ENCODE results near the gene ATG3. TPM values are rescaled to one million over a fixed set of nuclear protein-coding genes. Genes with fewer than 3 reads are reported as not detected.
A peak's percentile ranks its signal among the peaks of the same experiment; 100 is the strongest.
"Not testable (repeated sequence)": the region's sequence is repeated elsewhere in the genome, so short reads cannot be mapped to it uniquely, and the experiment has no call there.

The ATG3 gene
- total RNA-seq, 1 experiment from 2014 or later: 97.2 TPM

DNA sequence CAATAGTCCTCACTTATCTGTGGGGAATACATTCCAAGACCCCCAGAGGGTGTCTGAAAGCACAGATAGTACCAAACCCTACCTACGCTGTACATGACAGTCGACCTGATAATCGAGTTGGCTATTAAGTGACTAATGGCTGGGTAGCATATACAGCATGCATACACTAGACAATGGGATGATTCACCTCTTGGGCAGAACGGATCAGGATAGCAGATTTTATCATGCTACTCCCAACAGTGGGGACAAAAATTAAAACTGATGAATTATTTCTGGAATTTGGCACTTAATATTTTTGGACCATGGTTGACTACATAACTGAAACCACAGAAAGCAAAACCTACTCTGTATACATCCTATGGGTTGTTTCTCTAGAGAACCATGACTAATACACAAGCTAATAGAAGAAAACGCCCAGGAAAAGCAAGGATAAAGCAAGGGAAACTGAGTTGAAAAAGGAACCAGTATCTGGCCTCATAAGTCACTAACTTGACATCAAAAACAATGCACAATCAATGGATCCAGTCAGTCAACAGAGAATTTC lies 15.5 kb downstream of the ATG3 start:
- DNase-seq (ENCODE audit: unreplicated experiment): peak; percentile 9
- BruUV-seq (replicated peaks): no TSS peak
- peaks cover 14% of the 10 kb centered on the region for H3K4me1 Mint-ChIP-seq (ENCODE audit: insufficient read depth, unreplicated experiment)
- peaks cover 57% of the 10 kb centered on the region for H3K36me3 Mint-ChIP-seq (ENCODE audit: insufficient read depth, unreplicated experiment)
- H3K4me3 Mint-ChIP-seq (ENCODE audit: unreplicated experiment): no peak overlapping the region
- intact Hi-C loops (cut with micrococcal nuclease): no loop called here
- TF ChIP-seq, protein P1, sequence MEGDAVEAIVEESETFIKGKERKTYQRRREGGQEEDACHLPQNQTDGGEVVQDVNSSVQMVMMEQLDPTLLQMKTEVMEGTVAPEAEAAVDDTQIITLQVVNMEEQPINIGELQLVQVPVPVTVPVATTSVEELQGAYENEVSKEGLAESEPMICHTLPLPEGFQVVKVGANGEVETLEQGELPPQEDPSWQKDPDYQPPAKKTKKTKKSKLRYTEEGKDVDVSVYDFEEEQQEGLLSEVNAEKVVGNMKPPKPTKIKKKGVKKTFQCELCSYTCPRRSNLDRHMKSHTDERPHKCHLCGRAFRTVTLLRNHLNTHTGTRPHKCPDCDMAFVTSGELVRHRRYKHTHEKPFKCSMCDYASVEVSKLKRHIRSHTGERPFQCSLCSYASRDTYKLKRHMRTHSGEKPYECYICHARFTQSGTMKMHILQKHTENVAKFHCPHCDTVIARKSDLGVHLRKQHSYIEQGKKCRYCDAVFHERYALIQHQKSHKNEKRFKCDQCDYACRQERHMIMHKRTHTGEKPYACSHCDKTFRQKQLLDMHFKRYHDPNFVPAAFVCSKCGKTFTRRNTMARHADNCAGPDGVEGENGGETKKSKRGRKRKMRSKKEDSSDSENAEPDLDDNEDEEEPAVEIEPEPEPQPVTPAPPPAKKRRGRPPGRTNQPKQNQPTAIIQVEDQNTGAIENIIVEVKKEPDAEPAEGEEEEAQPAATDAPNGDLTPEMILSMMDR (IDR thresholded peaks at IDR 0.05; ENCODE audit: unreplicated experiment): no peak
- ChIA-PET CTCF (interaction anchor here (1.0 kb wide), 1 partner anchor 13 kb away, joined by 3 read pairs; no protein-coding TSS in a partner anchor), POLR2A (interaction anchor here (1.1 kb wide), 1 partner anchor 14 kb away, joined by 3 read pairs; no protein-coding TSS in a partner anchor)
- H3K27ac Mint-ChIP-seq (ENCODE audit: low read depth, unreplicated experiment): no peak overlapping the region
- no peaks in the 10 kb centered on the region for H3K27me3 Mint-ChIP-seq (ENCODE audit: insufficient read depth, unreplicated experiment)
- H3K9me3 Mint-ChIP-seq (ENCODE audit: unreplicated experiment): no peaks in the 10 kb centered on the region

DNA sequence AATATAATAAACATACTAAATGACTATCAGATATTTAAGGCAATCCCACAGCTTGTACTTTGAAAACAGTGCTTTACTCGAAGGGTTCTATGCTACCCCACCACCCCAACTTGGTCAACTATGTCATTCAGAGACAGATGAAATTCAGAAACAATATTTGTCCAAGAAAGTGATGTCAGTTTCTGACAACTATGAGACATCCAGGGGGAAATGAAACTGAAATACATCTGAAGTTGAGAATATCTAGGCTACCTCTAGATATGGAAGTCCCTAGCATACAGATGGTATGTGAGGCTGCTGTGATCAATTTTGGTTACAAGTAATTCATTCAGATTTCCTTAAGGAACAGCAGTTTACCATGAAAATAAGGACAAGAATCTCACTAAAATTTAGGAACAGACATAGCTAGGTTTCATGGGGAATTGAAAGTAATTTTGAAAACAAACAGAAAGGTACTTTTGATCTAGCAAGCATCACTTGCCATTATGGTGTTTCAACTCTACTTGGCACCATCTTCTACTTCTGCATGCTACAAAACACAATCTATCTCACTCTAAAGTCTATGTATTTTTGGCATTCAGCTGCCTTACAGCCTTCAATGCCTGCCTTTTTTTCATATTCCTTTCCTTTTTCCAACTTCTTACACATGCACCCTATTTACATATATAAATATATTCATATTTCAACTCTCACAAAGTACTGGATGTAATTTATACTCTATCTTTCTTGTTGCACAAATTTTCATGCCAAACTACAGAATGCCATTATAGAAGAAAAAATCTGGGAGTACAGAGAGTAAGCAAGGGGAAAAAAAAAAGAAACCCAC lies 21.7 kb downstream of the ATG3 start:
- no TSS peak for BruUV-seq (replicated peaks)
- CTCF ChIA-PET: interaction anchor here (0.6 to 1.3 kb wide), 2 partner anchors 246 to 988 kb away, joined by 3 read pairs; partner anchors contain the start of gene SLC9C1
- POLR2A ChIA-PET: no interaction called here
- no peaks in the 10 kb centered on the region for H3K9me3 Mint-ChIP-seq (ENCODE audit: unreplicated experiment)
- no peaks in the 10 kb centered on the region for H3K27me3 Mint-ChIP-seq (ENCODE audit: insufficient read depth, unreplicated experiment)
- H3K4me3 Mint-ChIP-seq (ENCODE audit: unreplicated experiment): no peak overlapping the region
- no peak overlapping the region for H3K27ac Mint-ChIP-seq (ENCODE audit: low read depth, unreplicated experiment)
- DNase-seq (ENCODE audit: unreplicated experiment): no peak
- intact Hi-C loops (cut with micrococcal nuclease): no loop called here
- peaks cover 5% of the 10 kb centered on the region for H3K4me1 Mint-ChIP-seq (ENCODE audit: insufficient read depth, unreplicated experiment)
- H3K36me3 Mint-ChIP-seq (ENCODE audit: insufficient read depth, unreplicated experiment): peaks cover 75% of the 10 kb centered on the region
- TF ChIP-seq, protein P1 (IDR thresholded peaks at IDR 0.05; ENCODE audit: unreplicated experiment): no peak

DNA sequence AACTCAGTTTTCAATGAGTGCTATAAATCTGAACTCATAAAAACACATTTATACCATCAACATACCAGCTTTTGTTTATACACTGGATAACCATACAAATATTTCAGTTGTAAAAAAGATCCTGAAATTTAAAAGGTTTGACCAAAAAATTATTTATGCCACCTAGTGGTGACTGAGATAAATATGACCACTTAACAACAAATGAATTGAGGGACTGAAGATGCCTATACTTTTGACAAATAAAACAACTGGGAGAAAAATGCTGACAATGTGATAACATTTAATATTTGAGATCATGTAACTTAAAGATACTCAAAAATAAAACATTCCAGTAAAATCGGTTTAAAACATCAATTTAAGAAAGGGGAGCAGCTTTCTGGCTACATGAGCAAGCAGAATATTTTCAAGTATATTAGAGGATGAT lies 30.4 kb downstream of the ATG3 start:
- peak; percentile 34 for DNase-seq (ENCODE audit: unreplicated experiment)
- intact Hi-C loops (cut with micrococcal nuclease): loop anchor here (1.0 kb wide), 3 partner anchors 238 to 419 kb away; no protein-coding TSS in a partner anchor
- no TSS peak for BruUV-seq (replicated peaks)
- TF ChIP-seq, protein P1 (IDR thresholded peaks at IDR 0.05; ENCODE audit: unreplicated experiment): peak; percentile 42
- no peaks in the 10 kb centered on the region for H3K4me1 Mint-ChIP-seq (ENCODE audit: insufficient read depth, unreplicated experiment)
- no peak overlapping the region for H3K27ac Mint-ChIP-seq (ENCODE audit: low read depth, unreplicated experiment)
- H3K27me3 Mint-ChIP-seq (ENCODE audit: insufficient read depth, unreplicated experiment): no peaks in the 10 kb centered on the region
- ChIA-PET POLR2A (interaction anchor here (0.9 to 1.4 kb wide), 2 partner anchors 31 to 238 kb away, joined by 5 to 7 read pairs; partner anchors contain the start of genes ATG3, SLC35A5 and SLC9C1), CTCF (interaction anchor here (0.6 to 1.4 kb wide), 12 partner anchors 10 to 420 kb away, joined by 3 to 10 read pairs (median 4); partner anchors contain the start of genes ATG3, SLC35A5 and SLC9C1)
- no peak overlapping the region for H3K4me3 Mint-ChIP-seq (ENCODE audit: unreplicated experiment)
- peaks cover 65% of the 10 kb centered on the region for H3K36me3 Mint-ChIP-seq (ENCODE audit: insufficient read depth, unreplicated experiment)
- no peaks in the 10 kb centered on the region for H3K9me3 Mint-ChIP-seq (ENCODE audit: unreplicated experiment)

DNA sequence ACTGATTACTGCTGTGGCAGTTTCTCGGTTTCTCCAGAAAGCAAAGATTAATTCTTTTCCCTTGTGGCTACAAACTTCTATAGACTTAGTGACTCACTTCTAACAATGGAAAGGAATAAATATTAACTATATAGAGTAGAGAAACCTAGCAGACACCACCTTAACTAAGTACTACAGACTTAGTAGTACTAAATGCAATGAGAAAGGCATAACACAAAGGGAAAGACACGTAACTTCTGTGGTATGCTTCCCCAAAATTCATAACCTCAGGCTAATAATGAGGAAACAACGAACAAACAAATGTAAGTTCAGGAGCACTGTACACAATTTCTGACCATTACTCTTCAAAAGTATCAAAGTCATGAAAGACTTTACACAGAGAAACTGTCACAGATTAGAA lies 31.2 kb downstream of the ATG3 start:
- Mint-ChIP-seq H3K27ac (ENCODE audit: low read depth, unreplicated experiment) (peak overlapping the region; percentile 39), H3K36me3 (ENCODE audit: insufficient read depth, unreplicated experiment) (peaks cover 61% of the 10 kb centered on the region), H3K4me3 (ENCODE audit: unreplicated experiment) (no peak overlapping the region), H3K9me3 (ENCODE audit: unreplicated experiment) (no peaks in the 10 kb centered on the region), H3K27me3 (ENCODE audit: insufficient read depth, unreplicated experiment) (no peaks in the 10 kb centered on the region), H3K4me1 (ENCODE audit: insufficient read depth, unreplicated experiment) (no peaks in the 10 kb centered on the region)
- BruUV-seq (replicated peaks): no TSS peak
- CTCF ChIA-PET: interaction anchor here (0.5 to 1.4 kb wide), 8 partner anchors 9 to 419 kb away, joined by 3 to 10 read pairs (median 6); partner anchors contain the start of genes ATG3, SLC35A5 and SLC9C1
- TF ChIP-seq, protein P1 (IDR thresholded peaks at IDR 0.05; ENCODE audit: unreplicated experiment): no peak
- POLR2A ChIA-PET: interaction anchor here (0.9 to 1.4 kb wide), 2 partner anchors 32 to 237 kb away, joined by 5 to 7 read pairs; partner anchors contain the start of genes ATG3, SLC35A5 and SLC9C1
- DNase-seq (ENCODE audit: unreplicated experiment): no peak
- intact Hi-C loops (cut with micrococcal nuclease): no loop called here

DNA sequence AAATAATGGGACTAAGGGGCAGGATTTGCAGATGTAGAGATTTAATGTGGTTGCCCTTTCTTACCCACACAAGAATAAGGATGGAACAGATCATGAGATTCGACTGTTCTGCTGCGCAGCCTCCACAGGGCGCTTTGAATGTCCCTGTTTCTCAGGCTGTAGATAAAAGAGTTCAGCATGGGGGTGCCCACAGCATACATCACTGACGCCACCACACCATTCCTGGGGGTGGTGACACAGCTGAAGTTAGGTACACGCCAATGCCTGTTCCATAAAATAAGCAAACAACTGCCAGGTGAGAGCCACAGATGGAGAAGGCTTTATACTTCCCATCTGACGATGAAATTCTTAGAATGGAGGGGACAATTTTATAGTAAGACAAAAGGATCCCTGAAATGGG lies 37.6 kb downstream of the ATG3 start:
- H3K36me3 Mint-ChIP-seq (ENCODE audit: insufficient read depth, unreplicated experiment); CTCF ChIA-PET; BruUV-seq (replicated peaks); H3K9me3 Mint-ChIP-seq (ENCODE audit: unreplicated experiment); intact Hi-C loops (cut with micrococcal nuclease); H3K27ac Mint-ChIP-seq (ENCODE audit: low read depth, unreplicated experiment); H3K27me3 Mint-ChIP-seq (ENCODE audit: insufficient read depth, unreplicated experiment); POLR2A ChIA-PET; H3K4me1 Mint-ChIP-seq (ENCODE audit: insufficient read depth, unreplicated experiment); DNase-seq (ENCODE audit: unreplicated experiment); H3K4me3 Mint-ChIP-seq (ENCODE audit: unreplicated experiment): not testable (repeated sequence)

All from MCF 10A (cell line).